Esophagus muscularis mucosa (tissue), 3 donors: Measurements from ENCODE around the gene TMEFF2.

Experiments
- POLR2A ChIP-seq: fragments of 450-650 bp; IDR thresholded peaks from one replicate; pipeline ENCODE4 v1.6.1; 2017; ENCODE audit warnings: antibody characterized with exemption, moderate library complexity, mild to moderate bottlenecking, low read depth
- POLR2AphosphoS5 ChIP-seq, 2 donors: sonication (generic); formaldehyde crosslinking; IDR thresholded peaks; one replicate each; pipeline ENCODE4 v1.6.1; 2017; ENCODE audit warnings: antibody characterized with exemption in 2 of 2
- TF ChIP-seq, protein P1 (sequence below), 3 experiments: fragments of 200-600 bp in 2 of 3; fragments of 450-650 bp in 1 of 3; sonication (generic) in 2 of 3; IDR thresholded peaks; one replicate each; pipeline ENCODE4 v1.5.1; 2017 to 2019; ENCODE audit warnings: antibody characterized with exemption in 3 of 3, mild to moderate bottlenecking in 2 of 3, moderate library complexity in 1 of 3

DNA sequence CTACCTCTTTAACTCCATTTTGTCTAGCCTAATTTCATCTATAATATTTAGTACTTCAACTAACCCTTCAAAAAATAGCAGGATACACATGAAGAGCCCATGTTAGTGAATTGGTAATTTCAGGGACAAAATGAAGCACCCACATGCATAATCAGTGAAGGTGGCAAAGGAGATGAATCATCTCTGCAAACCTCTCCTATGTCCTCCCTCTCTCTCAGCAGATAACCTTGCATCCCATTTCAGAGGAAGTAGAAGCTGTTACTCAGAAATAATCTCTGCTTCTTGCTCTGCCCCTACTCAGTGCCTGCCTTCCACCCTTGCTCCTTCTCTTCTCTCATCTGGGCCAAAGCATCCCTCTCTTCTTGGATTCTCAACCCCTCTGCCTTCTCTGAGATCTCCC is 287.6 kb downstream of the TMEFF2 start:
- TF ChIP-seq, protein P1, sequence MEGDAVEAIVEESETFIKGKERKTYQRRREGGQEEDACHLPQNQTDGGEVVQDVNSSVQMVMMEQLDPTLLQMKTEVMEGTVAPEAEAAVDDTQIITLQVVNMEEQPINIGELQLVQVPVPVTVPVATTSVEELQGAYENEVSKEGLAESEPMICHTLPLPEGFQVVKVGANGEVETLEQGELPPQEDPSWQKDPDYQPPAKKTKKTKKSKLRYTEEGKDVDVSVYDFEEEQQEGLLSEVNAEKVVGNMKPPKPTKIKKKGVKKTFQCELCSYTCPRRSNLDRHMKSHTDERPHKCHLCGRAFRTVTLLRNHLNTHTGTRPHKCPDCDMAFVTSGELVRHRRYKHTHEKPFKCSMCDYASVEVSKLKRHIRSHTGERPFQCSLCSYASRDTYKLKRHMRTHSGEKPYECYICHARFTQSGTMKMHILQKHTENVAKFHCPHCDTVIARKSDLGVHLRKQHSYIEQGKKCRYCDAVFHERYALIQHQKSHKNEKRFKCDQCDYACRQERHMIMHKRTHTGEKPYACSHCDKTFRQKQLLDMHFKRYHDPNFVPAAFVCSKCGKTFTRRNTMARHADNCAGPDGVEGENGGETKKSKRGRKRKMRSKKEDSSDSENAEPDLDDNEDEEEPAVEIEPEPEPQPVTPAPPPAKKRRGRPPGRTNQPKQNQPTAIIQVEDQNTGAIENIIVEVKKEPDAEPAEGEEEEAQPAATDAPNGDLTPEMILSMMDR (IDR thresholded peaks at IDR 0.05) = no peak
- TF ChIP-seq POLR2A = no peak
- TF ChIP-seq POLR2AphosphoS5 (IDR thresholded peaks at IDR 0.05) = no peak
